Mesendoderm (in vitro differentiated cells): Measurements from ENCODE around the gene SYT8.

ENCODE experiments used
- DNase-seq: peaks from one replicate; pipeline ENCODE4 v3.0.0; 2013
- H2AK5ac ChIP-seq: 2 replicates; pipeline ENCODE4 v1.6.1; 2013; ENCODE audit warnings: low read length, inconsistent platforms
- H2BK120ac ChIP-seq: 2 replicates; pipeline ENCODE4 v1.6.1; 2013; ENCODE audit warnings: low read depth, mild to moderate bottlenecking, low read length, moderate library complexity, mixed read lengths
- H2BK15ac ChIP-seq: replicated peaks from 2 replicates; pipeline ENCODE4 v1.6.1; 2013; ENCODE audit warnings: low read depth, mild to moderate bottlenecking, moderate library complexity
- H2BK5ac ChIP-seq: 2 replicates; pipeline ENCODE4 v1.6.1; 2013; ENCODE audit warnings: low read length, inconsistent platforms
- H3K18ac ChIP-seq: 2 replicates; pipeline ENCODE4 v1.6.1; 2013; ENCODE audit warnings: mild to moderate bottlenecking, low read length, mixed read lengths
- H3K23ac ChIP-seq: one replicate; pipeline ENCODE4 v1.6.1; 2013; ENCODE audit warnings: low read length
- H3K27ac ChIP-seq: 2 replicates; pipeline ENCODE4 v1.5.1; 2013; ENCODE audit warnings: low read depth, mild to moderate bottlenecking, inconsistent platforms, low read length, moderate library complexity
- H3K27me3 ChIP-seq: 2 replicates; pipeline ENCODE4 v1.6.1; 2013; ENCODE audit warnings: low read length, control low read depth, mild to moderate bottlenecking, inconsistent platforms; ENCODE audit not compliant: insufficient read depth, poor library complexity
- H3K36me3 ChIP-seq: 2 replicates; pipeline ENCODE4 v1.6.1; 2013; ENCODE audit warnings: low read length, inconsistent platforms; ENCODE audit not compliant: control insufficient read depth, insufficient read depth
- H3K4ac ChIP-seq: one replicate; pipeline ENCODE4 v1.6.1; 2013; ENCODE audit warnings: low read depth, mild to moderate bottlenecking, low read length, moderate library complexity
- H3K4me1 ChIP-seq: 2 replicates; pipeline ENCODE4 v1.6.1; 2013; ENCODE audit warnings: low read depth, low read length, inconsistent platforms; ENCODE audit not compliant: control insufficient read depth
- H3K4me2 ChIP-seq: 2 replicates; pipeline ENCODE4 v1.6.1; 2013; ENCODE audit warnings: low read length
- H3K4me3 ChIP-seq: 2 replicates; pipeline ENCODE4 v1.5.1; 2013; ENCODE audit warnings: mild to moderate bottlenecking, low read length
- H3K56ac ChIP-seq: one replicate; pipeline ENCODE4 v1.6.1; 2013; ENCODE audit warnings: low read length
- H3K79me1 ChIP-seq: 2 replicates; pipeline ENCODE4 v1.6.1; 2013; ENCODE audit warnings: low read length, inconsistent platforms
- H3K79me2 ChIP-seq: 2 replicates; pipeline ENCODE4 v1.6.1; 2013; ENCODE audit warnings: mild to moderate bottlenecking, low read length; ENCODE audit not compliant: control insufficient read depth, insufficient read depth
- H3K9ac ChIP-seq: 2 replicates; pipeline ENCODE4 v1.6.1; 2013; ENCODE audit warnings: low read length, inconsistent platforms
- H4K5ac ChIP-seq: one replicate; pipeline ENCODE4 v1.6.1; 2013; ENCODE audit warnings: low read length
- H4K8ac ChIP-seq: one replicate; pipeline ENCODE4 v1.6.1; 2013; ENCODE audit warnings: low read depth, mild to moderate bottlenecking, control low read depth, low read length, moderate library complexity
- WGBS: extraction: QIAGEN DNeasy Blood & Tissue Kit; methylation state at CpG from one replicate; pipeline ENCODE4 v1.1.7; 2013; ENCODE audit warnings: low lambda C conversion rate, missing lambda C conversion rate; ENCODE audit not compliant: insufficient coverage; ENCODE audit errors: extremely low coverage; 5-methylcytosine and 5-hydroxymethylcytosine counted together

Gene SYT8

DNA sequence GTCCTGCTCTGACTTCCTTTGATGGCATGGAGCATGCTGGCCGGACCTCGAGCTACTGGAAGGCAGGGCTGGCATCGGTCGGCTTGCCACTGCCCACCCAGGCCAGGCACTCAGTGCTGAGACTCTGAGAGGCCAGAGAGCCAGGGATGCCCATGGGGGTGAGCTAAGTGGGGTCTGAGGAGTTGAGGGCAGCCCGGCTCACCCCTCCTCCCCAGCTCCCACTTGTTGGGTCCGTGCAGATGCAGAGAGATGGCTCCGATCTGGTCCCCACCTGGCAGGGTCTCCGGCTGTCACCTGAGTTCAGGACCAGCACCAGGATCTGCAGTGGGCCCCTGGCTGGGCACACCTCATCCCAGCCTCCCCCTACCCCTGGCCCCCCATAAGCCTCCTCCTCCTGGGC, 31.4 kb downstream of the SYT8 start:
- Histone ChIP-seq H3K4me3 (no peak overlapping the region), H3K4me1 (no peaks in the 10 kb centered on the region), H2BK5ac (no peak overlapping the region), H3K79me1 (no peaks in the 10 kb centered on the region), H4K5ac (no peak overlapping the region), H4K8ac (no peak overlapping the region), H3K27ac (no peak overlapping the region), H2AK5ac (no peak overlapping the region), H3K23ac (no peak overlapping the region), H3K4ac (no peak overlapping the region), H3K9ac (no peak overlapping the region), H2BK15ac (no peak overlapping the region), H3K56ac (no peak overlapping the region), H3K79me2 (no peaks in the 10 kb centered on the region), H3K27me3 (no peaks in the 10 kb centered on the region), H3K36me3 (no peaks in the 10 kb centered on the region), H3K4me2 (no peak overlapping the region), H2BK120ac (no peak overlapping the region), H3K18ac (no peak overlapping the region)
- no CpG with 5 or more reads among the region's 8 CpGs for WGBS
- DNase-seq = no peak

- no peak overlapping the region for H4K5ac ChIP-seq
- H3K23ac ChIP-seq = no peak overlapping the region
- no peak overlapping the region for H2AK5ac ChIP-seq
- no peaks in the 10 kb centered on the region for H3K27me3 ChIP-seq
- no peak overlapping the region for H3K18ac ChIP-seq
- H3K27ac ChIP-seq = no peak overlapping the region
- no peak overlapping the region for H2BK120ac ChIP-seq
- no peak overlapping the region for H4K8ac ChIP-seq
- H3K79me2 ChIP-seq = no peaks in the 10 kb centered on the region
- H3K79me1 ChIP-seq = no peaks in the 10 kb centered on the region
- no peak overlapping the region for H3K9ac ChIP-seq
- no peaks in the 10 kb centered on the region for H3K4me1 ChIP-seq
- H3K4me3 ChIP-seq = no peak overlapping the region
- H2BK15ac ChIP-seq = no peak overlapping the region
- no peak overlapping the region for H2BK5ac ChIP-seq
- WGBS = no CpG with 5 or more reads among the region's 15 CpGs
- H3K4ac ChIP-seq = no peak overlapping the region
- H3K56ac ChIP-seq = no peak overlapping the region
- DNase-seq = no peak
- no peak overlapping the region for H3K4me2 ChIP-seq
- no peaks in the 10 kb centered on the region for H3K36me3 ChIP-seq
These were observed 32.0 kb downstream of the SYT8 start for GRCh38 chr11:1866776-1867175.

DNA sequence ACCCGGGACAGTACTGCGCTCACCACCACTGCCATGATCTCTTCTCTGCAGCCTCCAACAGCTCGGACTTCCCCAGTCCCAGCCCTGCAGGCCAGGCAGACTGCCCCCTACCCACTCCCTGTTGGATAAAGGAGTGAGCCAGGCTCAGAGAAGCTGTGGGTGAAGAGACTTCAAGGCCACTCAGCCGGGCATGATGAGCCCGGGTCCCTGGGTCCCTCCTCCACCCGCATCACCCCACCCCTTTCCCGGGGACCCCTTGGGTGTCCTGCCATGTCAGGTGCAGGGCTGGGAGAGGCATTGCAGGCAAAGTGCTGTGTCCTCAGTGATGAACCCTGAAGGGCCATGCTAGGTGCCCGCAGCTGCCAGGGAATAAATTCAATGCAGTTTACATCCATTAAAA, 32.6 kb downstream of the SYT8 start:
- no CpG with 5 or more reads among the region's 8 CpGs for WGBS
- H3K79me1 ChIP-seq = no peaks in the 10 kb centered on the region
- H3K4me2 ChIP-seq = no peak overlapping the region
- H3K23ac ChIP-seq = no peak overlapping the region
- H3K56ac ChIP-seq = no peak overlapping the region
- H3K4me1 ChIP-seq = no peaks in the 10 kb centered on the region
- no peak overlapping the region for H2BK120ac ChIP-seq
- H3K79me2 ChIP-seq = no peaks in the 10 kb centered on the region
- H2BK15ac ChIP-seq = no peak overlapping the region
- no peak overlapping the region for H2AK5ac ChIP-seq
- no peaks in the 10 kb centered on the region for H3K36me3 ChIP-seq
- DNase-seq = no peak
- H2BK5ac ChIP-seq = no peak overlapping the region
- no peak overlapping the region for H3K4ac ChIP-seq
- H4K8ac ChIP-seq = no peak overlapping the region
- no peak overlapping the region for H3K4me3 ChIP-seq
- H3K27ac ChIP-seq = no peak overlapping the region
- H4K5ac ChIP-seq = no peak overlapping the region
- H3K18ac ChIP-seq = no peak overlapping the region
- no peak overlapping the region for H3K9ac ChIP-seq
- H3K27me3 ChIP-seq = no peaks in the 10 kb centered on the region

DNA sequence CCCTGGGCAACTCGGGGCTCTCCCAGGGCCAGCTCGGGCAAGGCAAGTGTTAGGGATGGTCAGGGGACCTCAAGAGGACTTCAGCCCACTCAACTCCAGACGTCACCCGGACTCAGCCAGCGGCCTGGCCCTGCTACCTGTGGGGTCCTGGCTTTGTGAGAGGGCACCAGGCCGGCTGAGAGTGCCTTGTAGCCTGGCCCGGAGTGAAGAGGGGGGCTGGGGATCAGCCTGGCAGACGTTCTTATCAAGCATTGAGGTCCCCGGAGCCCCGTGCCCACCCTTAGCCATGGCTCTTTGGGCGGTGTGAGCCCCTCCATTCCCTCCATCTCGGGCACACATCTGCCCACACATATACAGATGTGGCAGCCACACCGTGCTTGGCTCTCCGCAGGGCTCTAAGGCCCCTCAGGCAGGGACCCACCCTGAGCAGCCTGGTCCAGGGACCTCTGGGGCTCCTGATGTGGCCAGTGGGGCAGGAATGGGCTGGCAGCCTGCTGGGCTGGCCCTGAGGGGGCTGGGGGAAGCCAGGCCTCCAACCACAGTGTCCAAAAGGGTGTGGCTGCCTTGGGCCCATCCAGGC, 33.4 kb downstream of the SYT8 start:
- H4K5ac ChIP-seq = no peak overlapping the region
- H3K4me3 ChIP-seq = no peak overlapping the region
- no peak overlapping the region for H2BK120ac ChIP-seq
- H3K23ac ChIP-seq = no peak overlapping the region
- no peaks in the 10 kb centered on the region for H3K36me3 ChIP-seq
- no peak overlapping the region for H3K18ac ChIP-seq
- no peak overlapping the region for H2AK5ac ChIP-seq
- no peak overlapping the region for H3K4ac ChIP-seq
- no peaks in the 10 kb centered on the region for H3K27me3 ChIP-seq
- H3K4me2 ChIP-seq = no peak overlapping the region
- no peak overlapping the region for H4K8ac ChIP-seq
- no CpG with 5 or more reads among the region's 14 CpGs for WGBS
- no peak overlapping the region for H2BK15ac ChIP-seq
- H3K79me1 ChIP-seq = no peaks in the 10 kb centered on the region
- no peaks in the 10 kb centered on the region for H3K79me2 ChIP-seq
- H3K4me1 ChIP-seq = no peaks in the 10 kb centered on the region
- H2BK5ac ChIP-seq = no peak overlapping the region
- no peak overlapping the region for H3K27ac ChIP-seq
- no peak for DNase-seq
- H3K9ac ChIP-seq = no peak overlapping the region
- H3K56ac ChIP-seq = no peak overlapping the region

GRCh38 chr11:1868636-1869291, 34.0 kb downstream of the SYT8 start:
- Histone ChIP-seq H3K27ac (no peak overlapping the region), H3K9ac (no peak overlapping the region), H3K79me2 (no peaks in the 10 kb centered on the region), H3K79me1 (no peaks in the 10 kb centered on the region), H4K8ac (no peak overlapping the region), H3K23ac (no peak overlapping the region), H2BK120ac (no peak overlapping the region), H4K5ac (no peak overlapping the region), H2BK5ac (no peak overlapping the region), H2BK15ac (no peak overlapping the region), H3K4ac (no peak overlapping the region), H3K36me3 (no peaks in the 10 kb centered on the region), H3K27me3 (no peaks in the 10 kb centered on the region), H3K4me2 (no peak overlapping the region), H2AK5ac (no peak overlapping the region), H3K18ac (no peak overlapping the region), H3K4me3 (no peak overlapping the region), H3K4me1 (no peaks in the 10 kb centered on the region), H3K56ac (no peak overlapping the region)
- DNase-seq = no peak
- WGBS = no CpG with 5 or more reads among the region's 25 CpGs
